ENCODE data around the gene AKAP8L.

DNA sequence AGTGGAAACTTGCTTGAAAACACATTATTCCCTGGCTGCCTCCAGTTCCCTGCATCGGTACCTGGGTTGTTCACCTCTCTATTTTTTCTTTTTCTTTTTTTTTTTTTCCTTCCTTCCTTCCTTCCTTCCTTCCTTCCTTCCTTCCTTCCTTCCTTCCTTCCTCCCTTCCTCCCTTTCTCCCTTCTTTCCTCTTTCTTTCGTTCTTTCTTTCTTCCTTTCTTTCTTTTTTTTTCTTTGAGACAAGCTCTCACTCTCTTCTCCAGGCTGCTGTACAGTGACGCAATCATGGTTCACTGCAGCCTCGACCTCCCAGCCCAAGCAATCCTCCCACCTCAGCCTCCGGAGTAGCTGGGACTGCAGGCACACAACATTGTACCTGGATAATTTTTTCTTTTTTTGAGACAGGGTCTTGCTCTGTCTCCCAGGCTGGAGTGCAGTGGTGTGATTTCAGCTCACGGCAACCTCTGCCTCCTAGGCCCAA is 49.0 kb upstream of the AKAP8L start:
- TF ChIP-seq, protein P1, sequence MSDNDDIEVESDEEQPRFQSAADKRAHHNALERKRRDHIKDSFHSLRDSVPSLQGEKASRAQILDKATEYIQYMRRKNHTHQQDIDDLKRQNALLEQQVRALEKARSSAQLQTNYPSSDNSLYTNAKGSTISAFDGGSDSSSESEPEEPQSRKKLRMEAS (IDR thresholded peaks at IDR 0.05), result no peak
- TF ChIP-seq, protein P2, sequence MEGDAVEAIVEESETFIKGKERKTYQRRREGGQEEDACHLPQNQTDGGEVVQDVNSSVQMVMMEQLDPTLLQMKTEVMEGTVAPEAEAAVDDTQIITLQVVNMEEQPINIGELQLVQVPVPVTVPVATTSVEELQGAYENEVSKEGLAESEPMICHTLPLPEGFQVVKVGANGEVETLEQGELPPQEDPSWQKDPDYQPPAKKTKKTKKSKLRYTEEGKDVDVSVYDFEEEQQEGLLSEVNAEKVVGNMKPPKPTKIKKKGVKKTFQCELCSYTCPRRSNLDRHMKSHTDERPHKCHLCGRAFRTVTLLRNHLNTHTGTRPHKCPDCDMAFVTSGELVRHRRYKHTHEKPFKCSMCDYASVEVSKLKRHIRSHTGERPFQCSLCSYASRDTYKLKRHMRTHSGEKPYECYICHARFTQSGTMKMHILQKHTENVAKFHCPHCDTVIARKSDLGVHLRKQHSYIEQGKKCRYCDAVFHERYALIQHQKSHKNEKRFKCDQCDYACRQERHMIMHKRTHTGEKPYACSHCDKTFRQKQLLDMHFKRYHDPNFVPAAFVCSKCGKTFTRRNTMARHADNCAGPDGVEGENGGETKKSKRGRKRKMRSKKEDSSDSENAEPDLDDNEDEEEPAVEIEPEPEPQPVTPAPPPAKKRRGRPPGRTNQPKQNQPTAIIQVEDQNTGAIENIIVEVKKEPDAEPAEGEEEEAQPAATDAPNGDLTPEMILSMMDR (IDR thresholded peaks at IDR 0.05 in 2 of 3, conservative IDR thresholded peaks at IDR 0.05 in 1 of 3; ENCODE audit: borderline replicate concordance in 1 of 3, insufficient read depth in 1 of 3, low read depth in 2 of 3, low read length in 2 of 3), result no peak
- TF ChIP-seq POLR2AphosphoS5 (IDR thresholded peaks at IDR 0.05; ENCODE audit: low read depth, low read length) (no peak), POLR2A (IDR thresholded peaks at IDR 0.05; ENCODE audit: borderline replicate concordance, extremely low read depth, insufficient read depth, insufficient read length) (no peak), EZH2 (IDR thresholded peaks at IDR 0.05) (no peak), SIN3A (IDR thresholded peaks at IDR 0.05; ENCODE audit: low read depth) (no peak), TCF7L2 (IDR thresholded peaks at IDR 0.05; ENCODE audit: borderline replicate concordance, extremely low read depth, insufficient read depth, insufficient read length) (no peak), RAD21 (IDR thresholded peaks at IDR 0.05; ENCODE audit: low read depth) (no peak), ELF1 (IDR thresholded peaks at IDR 0.05; ENCODE audit: borderline replicate concordance, low read depth) (no peak), EGR1 (IDR thresholded peaks at IDR 0.05; ENCODE audit: low read depth) (no peak)
- TF ChIP-seq, protein P3, sequence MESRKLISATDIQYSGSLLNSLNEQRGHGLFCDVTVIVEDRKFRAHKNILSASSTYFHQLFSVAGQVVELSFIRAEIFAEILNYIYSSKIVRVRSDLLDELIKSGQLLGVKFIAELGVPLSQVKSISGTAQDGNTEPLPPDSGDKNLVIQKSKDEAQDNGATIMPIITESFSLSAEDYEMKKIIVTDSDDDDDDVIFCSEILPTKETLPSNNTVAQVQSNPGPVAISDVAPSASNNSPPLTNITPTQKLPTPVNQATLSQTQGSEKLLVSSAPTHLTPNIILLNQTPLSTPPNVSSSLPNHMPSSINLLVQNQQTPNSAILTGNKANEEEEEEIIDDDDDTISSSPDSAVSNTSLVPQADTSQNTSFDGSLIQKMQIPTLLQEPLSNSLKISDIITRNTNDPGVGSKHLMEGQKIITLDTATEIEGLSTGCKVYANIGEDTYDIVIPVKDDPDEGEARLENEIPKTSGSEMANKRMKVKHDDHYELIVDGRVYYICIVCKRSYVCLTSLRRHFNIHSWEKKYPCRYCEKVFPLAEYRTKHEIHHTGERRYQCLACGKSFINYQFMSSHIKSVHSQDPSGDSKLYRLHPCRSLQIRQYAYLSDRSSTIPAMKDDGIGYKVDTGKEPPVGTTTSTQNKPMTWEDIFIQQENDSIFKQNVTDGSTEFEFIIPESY (IDR thresholded peaks at IDR 0.05; ENCODE audit: extremely low read depth, insufficient replicate concordance, low read length), result no peak
- TF ChIP-seq, protein P4, sequence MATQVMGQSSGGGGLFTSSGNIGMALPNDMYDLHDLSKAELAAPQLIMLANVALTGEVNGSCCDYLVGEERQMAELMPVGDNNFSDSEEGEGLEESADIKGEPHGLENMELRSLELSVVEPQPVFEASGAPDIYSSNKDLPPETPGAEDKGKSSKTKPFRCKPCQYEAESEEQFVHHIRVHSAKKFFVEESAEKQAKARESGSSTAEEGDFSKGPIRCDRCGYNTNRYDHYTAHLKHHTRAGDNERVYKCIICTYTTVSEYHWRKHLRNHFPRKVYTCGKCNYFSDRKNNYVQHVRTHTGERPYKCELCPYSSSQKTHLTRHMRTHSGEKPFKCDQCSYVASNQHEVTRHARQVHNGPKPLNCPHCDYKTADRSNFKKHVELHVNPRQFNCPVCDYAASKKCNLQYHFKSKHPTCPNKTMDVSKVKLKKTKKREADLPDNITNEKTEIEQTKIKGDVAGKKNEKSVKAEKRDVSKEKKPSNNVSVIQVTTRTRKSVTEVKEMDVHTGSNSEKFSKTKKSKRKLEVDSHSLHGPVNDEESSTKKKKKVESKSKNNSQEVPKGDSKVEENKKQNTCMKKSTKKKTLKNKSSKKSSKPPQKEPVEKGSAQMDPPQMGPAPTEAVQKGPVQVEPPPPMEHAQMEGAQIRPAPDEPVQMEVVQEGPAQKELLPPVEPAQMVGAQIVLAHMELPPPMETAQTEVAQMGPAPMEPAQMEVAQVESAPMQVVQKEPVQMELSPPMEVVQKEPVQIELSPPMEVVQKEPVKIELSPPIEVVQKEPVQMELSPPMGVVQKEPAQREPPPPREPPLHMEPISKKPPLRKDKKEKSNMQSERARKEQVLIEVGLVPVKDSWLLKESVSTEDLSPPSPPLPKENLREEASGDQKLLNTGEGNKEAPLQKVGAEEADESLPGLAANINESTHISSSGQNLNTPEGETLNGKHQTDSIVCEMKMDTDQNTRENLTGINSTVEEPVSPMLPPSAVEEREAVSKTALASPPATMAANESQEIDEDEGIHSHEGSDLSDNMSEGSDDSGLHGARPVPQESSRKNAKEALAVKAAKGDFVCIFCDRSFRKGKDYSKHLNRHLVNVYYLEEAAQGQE (IDR thresholded peaks at IDR 0.05; ENCODE audit: low read depth), result no peak
- TF ChIP-seq, protein P5, sequence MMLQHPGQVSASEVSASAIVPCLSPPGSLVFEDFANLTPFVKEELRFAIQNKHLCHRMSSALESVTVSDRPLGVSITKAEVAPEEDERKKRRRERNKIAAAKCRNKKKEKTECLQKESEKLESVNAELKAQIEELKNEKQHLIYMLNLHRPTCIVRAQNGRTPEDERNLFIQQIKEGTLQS (IDR thresholded peaks at IDR 0.05), result no peak

All from HCT116 (cell line).